Esophagus squamous epithelium (tissue), 4 donors: ENCODE results near the gene SCARB1.

ENCODE experiments used
- POLR2A ChIP-seq, 4 donors: fragments of 450-650 bp; IDR thresholded peaks; one replicate each; pipeline ENCODE4 v1.6.1; 2017; ENCODE audit warnings: antibody characterized with exemption in 4 of 4, mild to moderate bottlenecking in 4 of 4, moderate library complexity in 3 of 4
- TF ChIP-seq, protein P1 (sequence below), 6 experiments: fragments of 450-650 bp in 4 of 6; fragments of 200-600 bp in 2 of 6; sonication (generic) in 2 of 6; IDR thresholded peaks; one replicate each; pipeline ENCODE4 v1.5.1; 2016 to 2019; ENCODE audit warnings: antibody characterized with exemption in 6 of 6, mild to moderate bottlenecking in 4 of 6, moderate library complexity in 4 of 6

DNA sequence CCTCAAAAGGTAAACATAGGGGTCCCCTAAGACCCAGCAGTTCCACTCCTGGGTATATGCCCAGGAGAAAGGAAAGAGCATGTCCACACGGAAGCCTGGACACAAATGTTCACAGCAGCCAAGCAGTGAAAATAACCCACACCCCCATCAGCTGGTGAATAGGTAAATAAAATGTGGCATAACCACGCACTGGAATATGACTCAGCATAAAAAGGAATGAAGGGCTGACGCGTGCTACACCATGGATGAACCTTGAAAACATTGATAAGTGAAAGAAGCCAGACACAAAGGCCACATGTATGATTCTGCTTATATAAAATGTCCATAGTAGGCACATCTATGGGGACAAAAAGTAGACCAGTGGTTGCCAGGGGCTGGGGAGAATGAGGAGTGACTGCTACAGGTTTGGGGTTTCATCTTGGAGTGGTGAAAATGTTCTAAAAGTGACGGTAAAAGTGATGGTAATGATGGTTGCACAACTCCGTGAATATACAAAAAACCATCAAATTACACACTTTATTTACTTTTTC lies 3.8 kb upstream of the SCARB1 start:
- TF ChIP-seq, protein P1, sequence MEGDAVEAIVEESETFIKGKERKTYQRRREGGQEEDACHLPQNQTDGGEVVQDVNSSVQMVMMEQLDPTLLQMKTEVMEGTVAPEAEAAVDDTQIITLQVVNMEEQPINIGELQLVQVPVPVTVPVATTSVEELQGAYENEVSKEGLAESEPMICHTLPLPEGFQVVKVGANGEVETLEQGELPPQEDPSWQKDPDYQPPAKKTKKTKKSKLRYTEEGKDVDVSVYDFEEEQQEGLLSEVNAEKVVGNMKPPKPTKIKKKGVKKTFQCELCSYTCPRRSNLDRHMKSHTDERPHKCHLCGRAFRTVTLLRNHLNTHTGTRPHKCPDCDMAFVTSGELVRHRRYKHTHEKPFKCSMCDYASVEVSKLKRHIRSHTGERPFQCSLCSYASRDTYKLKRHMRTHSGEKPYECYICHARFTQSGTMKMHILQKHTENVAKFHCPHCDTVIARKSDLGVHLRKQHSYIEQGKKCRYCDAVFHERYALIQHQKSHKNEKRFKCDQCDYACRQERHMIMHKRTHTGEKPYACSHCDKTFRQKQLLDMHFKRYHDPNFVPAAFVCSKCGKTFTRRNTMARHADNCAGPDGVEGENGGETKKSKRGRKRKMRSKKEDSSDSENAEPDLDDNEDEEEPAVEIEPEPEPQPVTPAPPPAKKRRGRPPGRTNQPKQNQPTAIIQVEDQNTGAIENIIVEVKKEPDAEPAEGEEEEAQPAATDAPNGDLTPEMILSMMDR (IDR thresholded peaks at IDR 0.05): no peak
- no peak for TF ChIP-seq POLR2A (IDR thresholded peaks at IDR 0.05)
